Activated T-helper 17 cell treated with anti-CD3 and anti-CD28 coated beads, Interleukin-2, amount 50 U/mL, for 72 hours (primary cell): ENCODE data around the gene SUSD1. TPM values are rescaled to one million over a fixed set of nuclear protein-coding genes. Genes with fewer than 3 reads are reported as not detected.

Source experiments
- ATAC-seq: fragments of 150-1000 bp; cut with Tn5 transposase; replicated peaks from 2 replicates; pipeline ENCODE4 v1.10.0; 2021; ENCODE audit warnings: mild to moderate bottlenecking, moderate library complexity
- H3K27ac Mint-ChIP-seq: one replicate; pipeline ENCODE4 v1.8.0; 2022; ENCODE audit warnings: mixed read lengths
- H3K27me3 Mint-ChIP-seq: one replicate; pipeline ENCODE4 v1.8.0; 2022; ENCODE audit warnings: mixed read lengths
- H3K36me3 Mint-ChIP-seq: one replicate; pipeline ENCODE4 v1.8.0; 2022; ENCODE audit warnings: low read depth, mild to moderate bottlenecking, mixed read lengths
- H3K4me1 Mint-ChIP-seq: one replicate; pipeline ENCODE4 v1.8.0; 2022; ENCODE audit warnings: mixed read lengths
- H3K4me3 Mint-ChIP-seq: one replicate; pipeline ENCODE4 v1.8.0; 2022; ENCODE audit warnings: mild to moderate bottlenecking, mixed read lengths
- H3K9me3 Mint-ChIP-seq: one replicate; pipeline ENCODE4 v1.8.0; 2022; ENCODE audit warnings: mixed read lengths
- total RNA-seq, 2 donors: library from RNA; stranded (reverse); gene quantifications; one replicate each; pipeline ENCODE4 v1.2.3, GENCODE V29; 2022

Gene SUSD1
- total RNA-seq, 2 donors from 2014 or later, result 1.8 to 6.3 TPM

DNA sequence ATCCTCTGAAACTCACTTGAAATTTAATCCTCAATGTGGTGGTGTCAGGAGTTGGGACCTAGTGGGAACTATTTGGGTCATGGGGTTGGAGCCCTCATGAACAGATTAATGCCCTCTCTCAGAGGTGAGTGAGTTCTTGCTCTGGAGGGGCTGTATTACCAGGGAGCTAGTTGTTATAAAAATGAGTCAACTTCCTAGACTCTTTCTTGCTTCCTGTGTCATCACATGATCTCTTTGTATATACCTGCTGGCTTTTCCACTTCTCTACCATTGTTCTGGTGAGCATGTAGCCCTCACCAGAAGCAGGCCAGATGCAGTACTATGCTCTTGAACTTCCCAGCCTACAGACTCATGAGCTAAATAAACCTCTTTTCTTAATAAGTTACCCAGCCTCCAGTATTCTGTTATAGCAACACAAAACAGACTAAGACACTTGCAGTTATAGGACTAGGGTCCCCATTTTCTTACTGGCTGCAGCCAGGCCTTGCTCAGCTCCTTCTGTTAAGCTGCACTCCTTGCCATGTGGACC, 127.5 kb downstream of the SUSD1 start:
- no peaks in the 10 kb centered on the region for H3K27me3 Mint-ChIP-seq
- H3K9me3 Mint-ChIP-seq, result peaks cover 4% of the 10 kb centered on the region
- no peaks in the 10 kb centered on the region for H3K36me3 Mint-ChIP-seq
- ATAC-seq, result peak; percentile 60
- no peak overlapping the region for H3K4me3 Mint-ChIP-seq
- H3K27ac Mint-ChIP-seq, result no peak overlapping the region
- H3K4me1 Mint-ChIP-seq, result peaks cover 5% of the 10 kb centered on the region

GRCh38 chr9:112046181-112046580, 128.9 kb downstream of the SUSD1 start:
- H3K27ac Mint-ChIP-seq, result no peak overlapping the region
- ATAC-seq, result peak; percentile 30
- peaks cover 13% of the 10 kb centered on the region for H3K4me1 Mint-ChIP-seq
- H3K36me3 Mint-ChIP-seq, result no peaks in the 10 kb centered on the region
- H3K9me3 Mint-ChIP-seq, result peaks cover 4% of the 10 kb centered on the region
- H3K4me3 Mint-ChIP-seq, result no peak overlapping the region
- no peaks in the 10 kb centered on the region for H3K27me3 Mint-ChIP-seq

DNA sequence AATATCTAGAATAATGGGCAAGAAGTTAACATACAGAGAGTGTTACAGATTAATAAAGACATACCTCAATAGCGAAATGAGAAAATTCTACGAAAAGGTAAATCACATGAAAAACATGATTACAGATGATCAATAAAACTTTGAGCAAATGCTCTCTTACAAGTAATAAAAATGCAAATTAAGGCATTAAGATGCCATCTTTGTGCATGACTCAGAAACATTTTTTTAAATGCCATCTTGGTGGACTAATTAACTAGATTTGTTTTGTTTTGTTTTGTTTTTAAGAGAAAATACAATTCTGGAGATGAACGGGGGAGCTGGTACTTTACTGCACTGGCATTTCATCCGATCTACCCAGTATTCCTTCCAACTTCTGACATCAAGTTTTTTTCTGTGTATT, 130.2 kb downstream of the SUSD1 start:
- no peak overlapping the region for H3K4me3 Mint-ChIP-seq
- H3K4me1 Mint-ChIP-seq, result peaks cover 13% of the 10 kb centered on the region
- no peaks in the 10 kb centered on the region for H3K27me3 Mint-ChIP-seq
- H3K36me3 Mint-ChIP-seq, result no peaks in the 10 kb centered on the region
- H3K27ac Mint-ChIP-seq, result no peak overlapping the region
- ATAC-seq, result no peak
- peaks cover 4% of the 10 kb centered on the region for H3K9me3 Mint-ChIP-seq

- H3K4me1 Mint-ChIP-seq, result peaks cover 13% of the 10 kb centered on the region
Observed at GRCh38 chr9:112044186-112044585, 130.9 kb downstream of the SUSD1 start.

DNA sequence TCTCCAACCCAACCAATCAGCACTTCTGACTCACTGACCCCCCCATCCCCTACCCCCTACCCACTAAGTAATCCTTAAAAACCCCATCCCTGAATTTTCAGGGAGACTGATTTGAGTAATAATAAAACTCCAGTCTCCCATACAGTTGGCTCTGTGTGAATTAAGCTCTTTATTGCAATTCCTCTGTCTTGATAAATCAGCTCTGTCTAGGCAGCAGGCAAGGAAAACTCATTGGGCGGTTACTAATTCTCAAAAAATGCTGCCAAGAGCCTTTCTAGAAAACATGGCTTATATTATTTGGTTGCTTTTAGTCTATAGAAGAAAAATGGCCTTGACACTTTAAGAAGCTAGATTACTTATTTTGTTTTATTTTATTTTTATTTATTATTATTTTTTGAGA, 131.7 kb downstream of the SUSD1 start:
- H3K4me1 Mint-ChIP-seq, result peaks cover 13% of the 10 kb centered on the region
- H3K27ac Mint-ChIP-seq, result no peak overlapping the region
- ATAC-seq, result no peak
- H3K9me3 Mint-ChIP-seq, result peaks cover 1% of the 10 kb centered on the region
- no peaks in the 10 kb centered on the region for H3K36me3 Mint-ChIP-seq
- no peaks in the 10 kb centered on the region for H3K27me3 Mint-ChIP-seq
- H3K4me3 Mint-ChIP-seq, result no peak overlapping the region

More at GRCh38 chr9:112044186-112044585, 130.9 kb downstream of the SUSD1 start:
- ATAC-seq, result no peak
- no peak overlapping the region for H3K27ac Mint-ChIP-seq
- no peaks in the 10 kb centered on the region for H3K27me3 Mint-ChIP-seq
- H3K36me3 Mint-ChIP-seq, result no peaks in the 10 kb centered on the region
- H3K9me3 Mint-ChIP-seq, result peaks cover 4% of the 10 kb centered on the region
- H3K4me3 Mint-ChIP-seq, result no peak overlapping the region

DNA sequence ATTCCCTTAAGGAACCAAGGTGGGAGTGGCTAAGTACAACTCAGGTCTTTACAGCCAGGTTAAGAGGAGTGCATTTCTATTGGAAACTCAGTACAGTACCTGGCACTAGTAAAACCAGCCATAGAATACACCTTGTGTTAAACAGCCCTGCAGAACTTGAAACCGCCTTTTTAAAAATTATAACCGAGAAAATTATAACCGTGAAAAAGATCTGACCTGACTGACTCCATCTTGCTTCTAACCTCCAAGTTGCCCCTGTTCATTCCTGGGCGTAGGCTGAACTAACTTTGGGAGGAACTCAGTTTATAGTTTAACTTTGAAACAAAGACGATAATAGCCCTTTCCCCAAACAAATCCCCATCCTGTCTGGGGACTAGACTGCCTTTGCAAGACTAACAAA, 132.3 kb downstream of the SUSD1 start:
- no peak for ATAC-seq
- Mint-ChIP-seq H3K4me1 (peaks cover 17% of the 10 kb centered on the region), H3K36me3 (no peaks in the 10 kb centered on the region), H3K27ac (no peak overlapping the region), H3K27me3 (no peaks in the 10 kb centered on the region), H3K4me3 (no peak overlapping the region), H3K9me3 (no peaks in the 10 kb centered on the region)

- H3K27ac Mint-ChIP-seq, result no peak overlapping the region
- H3K4me3 Mint-ChIP-seq, result peak overlapping the region; percentile 26
- no peaks in the 10 kb centered on the region for H3K9me3 Mint-ChIP-seq
- H3K4me1 Mint-ChIP-seq, result peaks cover 15% of the 10 kb centered on the region
- H3K36me3 Mint-ChIP-seq, result no peaks in the 10 kb centered on the region
- H3K27me3 Mint-ChIP-seq, result no peaks in the 10 kb centered on the region
- no peak for ATAC-seq
Observed at GRCh38 chr9:112042244-112042638, 132.9 kb downstream of the SUSD1 start.

DNA sequence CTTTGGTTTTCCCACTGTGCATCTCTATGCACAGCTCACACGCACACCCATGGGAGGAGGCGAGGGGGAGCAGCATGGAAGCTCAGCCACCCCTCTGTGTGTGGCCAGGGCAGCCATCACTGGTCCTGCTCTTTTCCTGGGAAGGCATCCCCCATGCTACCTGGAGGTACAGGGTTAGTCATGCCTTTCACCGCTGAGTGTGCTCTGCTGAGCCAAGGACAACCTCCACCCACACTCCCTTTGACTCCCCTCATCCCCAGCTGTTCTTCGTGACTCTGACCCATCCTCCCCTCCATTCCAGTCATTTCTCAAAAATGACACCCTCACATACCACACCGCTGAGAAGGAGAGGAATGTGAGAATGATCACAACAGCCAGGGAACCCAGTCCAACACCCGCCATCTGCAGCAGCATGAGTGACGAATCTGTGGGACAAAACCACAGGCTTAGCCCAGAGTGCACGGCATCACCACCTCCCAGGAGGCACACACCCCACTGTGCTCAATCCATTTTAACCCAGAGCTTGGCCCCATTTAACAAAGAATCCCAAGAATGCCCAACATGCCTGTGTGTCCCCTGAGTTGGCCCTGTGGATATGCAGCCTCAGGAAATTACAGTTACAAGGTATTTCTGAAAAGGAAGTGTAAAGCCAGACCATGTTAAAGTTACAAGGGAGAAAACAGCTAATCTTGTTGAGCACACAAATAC, 133.4 kb downstream of the SUSD1 start:
- Mint-ChIP-seq H3K27me3 (no peaks in the 10 kb centered on the region), H3K36me3 (no peaks in the 10 kb centered on the region), H3K27ac (no peak overlapping the region), H3K9me3 (no peaks in the 10 kb centered on the region), H3K4me1 (peaks cover 19% of the 10 kb centered on the region), H3K4me3 (peak overlapping the region; percentile 26)
- peak; percentile 51 for ATAC-seq

GRCh38 chr9:112041199-112041535, 133.9 kb downstream of the SUSD1 start:
- no peaks in the 10 kb centered on the region for H3K27me3 Mint-ChIP-seq
- ATAC-seq, result no peak
- no peaks in the 10 kb centered on the region for H3K9me3 Mint-ChIP-seq
- H3K36me3 Mint-ChIP-seq, result no peaks in the 10 kb centered on the region
- no peak overlapping the region for H3K4me3 Mint-ChIP-seq
- H3K4me1 Mint-ChIP-seq, result peaks cover 19% of the 10 kb centered on the region
- H3K27ac Mint-ChIP-seq, result no peak overlapping the region

DNA sequence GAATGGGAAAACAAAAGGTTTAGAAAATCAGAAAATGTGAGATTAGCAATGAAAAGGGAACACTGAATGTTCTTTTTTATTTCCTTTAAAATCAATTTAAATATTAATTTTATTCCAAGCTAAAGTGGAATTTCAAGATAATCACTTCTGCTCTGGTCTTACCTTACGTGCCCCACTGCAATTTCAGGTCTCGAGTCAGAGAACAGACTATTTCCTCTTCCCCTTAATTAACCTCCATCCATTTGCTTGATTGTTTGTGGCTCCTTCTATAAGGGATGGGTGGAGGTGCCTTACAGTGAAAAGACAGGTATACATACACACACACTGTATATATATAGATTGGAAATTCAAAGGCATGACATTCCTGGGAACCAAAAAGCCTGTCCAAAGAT, 137.1 kb downstream of the SUSD1 start:
- Mint-ChIP-seq H3K9me3 (no peaks in the 10 kb centered on the region), H3K27me3 (peaks cover 2% of the 10 kb centered on the region), H3K36me3 (no peaks in the 10 kb centered on the region), H3K4me1 (peaks cover 30% of the 10 kb centered on the region), H3K4me3 (peak overlapping the region; percentile 37), H3K27ac (peak overlapping the region; percentile 29)
- no peak for ATAC-seq

DNA sequence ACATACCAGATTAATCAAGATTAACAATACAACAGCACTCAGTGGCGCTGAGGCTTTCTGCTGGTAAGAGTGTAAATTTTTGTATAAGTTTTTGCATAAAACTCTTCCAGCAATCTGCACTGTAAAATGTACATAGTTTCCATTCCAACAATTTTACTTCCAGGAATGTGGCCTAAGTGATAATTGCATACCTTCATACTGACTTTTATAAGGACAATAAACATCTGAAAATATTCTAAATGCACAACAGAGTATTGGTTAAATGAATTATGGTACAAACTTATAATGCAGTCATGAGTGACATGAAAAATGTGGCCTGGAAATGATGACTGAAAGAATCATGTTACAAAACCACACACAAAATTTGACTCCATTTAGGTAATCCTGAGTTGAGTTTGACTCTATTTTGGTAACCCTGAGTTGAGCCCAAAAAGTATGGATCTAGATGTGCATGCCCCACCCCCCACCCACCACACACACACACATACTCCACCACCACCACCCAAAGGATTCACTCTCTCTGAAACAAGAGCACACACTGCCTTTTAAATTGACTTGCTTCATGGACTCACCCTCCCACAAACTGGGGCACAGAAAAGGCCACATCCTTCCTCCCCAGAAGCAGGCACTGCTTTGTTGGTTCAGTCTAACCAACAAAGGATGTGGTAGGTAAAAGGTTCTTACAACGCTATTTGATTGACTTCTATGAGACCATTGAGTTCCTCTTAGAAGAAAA, 137.6 kb downstream of the SUSD1 start:
- H3K4me1 Mint-ChIP-seq, result peaks cover 31% of the 10 kb centered on the region
- H3K27ac Mint-ChIP-seq, result peak overlapping the region; percentile 29
- peaks cover 2% of the 10 kb centered on the region for H3K27me3 Mint-ChIP-seq
- no peaks in the 10 kb centered on the region for H3K36me3 Mint-ChIP-seq
- H3K9me3 Mint-ChIP-seq, result no peaks in the 10 kb centered on the region
- peak overlapping the region; percentile 37 for H3K4me3 Mint-ChIP-seq
- peak; percentile 92 for ATAC-seq

GRCh38 chr9:112035166-112035826, 139.8 kb downstream of the SUSD1 start:
- H3K36me3 Mint-ChIP-seq, result no peaks in the 10 kb centered on the region
- no peak overlapping the region for H3K27ac Mint-ChIP-seq
- H3K9me3 Mint-ChIP-seq, result no peaks in the 10 kb centered on the region
- ATAC-seq, result no peak
- peaks cover 35% of the 10 kb centered on the region for H3K4me1 Mint-ChIP-seq
- H3K27me3 Mint-ChIP-seq, result peaks cover 2% of the 10 kb centered on the region
- no peak overlapping the region for H3K4me3 Mint-ChIP-seq

DNA sequence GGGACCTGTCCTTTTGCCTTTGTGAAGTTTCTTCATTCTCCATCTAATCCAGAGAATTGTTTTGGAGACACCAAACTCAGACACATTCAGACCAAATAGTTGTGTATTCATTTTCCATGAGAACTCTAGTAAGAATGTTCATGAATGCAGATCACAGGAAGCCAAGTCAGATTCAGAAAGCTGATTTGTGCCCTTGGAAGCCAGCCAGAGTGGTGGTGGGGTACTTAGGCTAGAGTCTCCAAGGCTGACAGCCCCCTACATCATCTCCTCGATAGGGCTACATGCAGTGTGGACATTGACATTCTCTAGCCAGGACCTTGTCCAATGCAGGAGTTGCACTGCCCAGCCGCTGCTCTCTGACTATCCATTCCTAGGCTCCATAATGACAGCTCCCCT, 140.9 kb downstream of the SUSD1 start:
- ATAC-seq, result no peak
- no peak overlapping the region for H3K27ac Mint-ChIP-seq
- H3K36me3 Mint-ChIP-seq, result no peaks in the 10 kb centered on the region
- H3K4me3 Mint-ChIP-seq, result no peak overlapping the region
- H3K9me3 Mint-ChIP-seq, result no peaks in the 10 kb centered on the region
- H3K4me1 Mint-ChIP-seq, result peaks cover 42% of the 10 kb centered on the region
- H3K27me3 Mint-ChIP-seq, result peaks cover 2% of the 10 kb centered on the region

DNA sequence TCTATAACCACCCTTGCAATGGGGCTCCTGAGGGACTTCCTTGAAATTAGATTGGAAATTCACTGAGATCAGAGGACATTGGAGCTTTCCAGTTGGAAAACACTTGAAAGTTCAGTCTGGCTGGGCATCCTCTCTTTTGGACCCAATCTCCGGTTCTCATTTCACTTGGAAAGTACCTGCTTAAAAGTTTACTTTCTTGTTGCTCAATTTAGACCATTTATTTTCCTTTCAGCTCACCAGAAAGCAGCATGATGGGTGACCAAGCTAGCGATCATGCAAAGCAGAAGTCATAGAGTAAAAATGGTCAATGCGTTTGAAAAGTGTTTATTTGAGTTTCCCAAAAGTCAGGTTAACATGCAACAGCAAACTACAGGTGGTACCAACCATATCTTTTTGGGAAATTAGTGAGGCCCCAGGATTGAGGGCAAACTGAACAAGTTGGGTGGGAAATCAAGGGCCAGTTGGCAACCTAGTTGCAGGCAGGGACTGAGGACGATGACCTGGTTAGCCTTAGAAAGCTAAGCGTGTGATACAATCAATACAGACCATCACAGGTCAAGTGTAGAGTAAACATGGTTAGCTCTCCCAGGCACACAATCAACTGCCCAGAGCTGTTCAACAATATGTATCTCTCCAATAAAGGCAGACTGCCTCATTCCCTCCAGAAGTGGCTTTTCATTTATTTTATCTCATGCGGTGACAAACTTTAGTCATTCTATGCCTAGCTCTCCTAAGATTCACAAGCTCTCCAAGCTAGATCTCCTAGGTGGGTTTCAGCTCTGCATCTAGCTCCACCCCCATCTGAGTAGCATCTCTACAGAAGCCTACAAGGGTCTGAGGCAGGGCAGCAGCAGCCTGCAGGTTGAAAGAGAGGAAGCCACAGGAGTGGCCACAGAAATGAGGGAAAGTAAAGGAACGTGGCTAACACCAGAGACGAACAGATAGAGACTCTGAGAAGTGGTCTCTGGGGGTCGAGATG, 141.6 kb downstream of the SUSD1 start:
- Mint-ChIP-seq H3K4me3 (no peak overlapping the region), H3K4me1 (peaks cover 49% of the 10 kb centered on the region)

More for the DNA sequence above, 141.6 kb downstream of the SUSD1 start:
- Mint-ChIP-seq H3K27me3 (peaks cover 2% of the 10 kb centered on the region), H3K36me3 (no peaks in the 10 kb centered on the region), H3K27ac (no peak overlapping the region), H3K9me3 (no peaks in the 10 kb centered on the region)
- no peak for ATAC-seq
